ENCODE results near the gene DAP3. TPM values are rescaled to one million over a fixed set of nuclear protein-coding genes. Genes with fewer than 3 reads are reported as not detected.
"Not testable (repeated sequence)": the region's sequence is repeated elsewhere in the genome, so short reads cannot be mapped to it uniquely, and the experiment has no call there.

Gene DAP3
- total and polyA plus RNA-seq, 2 of the 8 experiments (the other 6 are each of a cell fraction or from before 2014, with no cell fraction given): 66.3 to 87.1 TPM

- H4K20me1 ChIP-seq (replicated peaks in 1 of 2; ENCODE audit: control insufficient read depth in 1 of 2, insufficient read depth in 2 of 2, low read length in 2 of 2); H3K23ac ChIP-seq (ENCODE audit: insufficient read length); H3K4me3 ChIP-seq (ENCODE audit: extremely low read depth in 1 of 4, insufficient read depth in 2 of 4, low read depth in 3 of 4, low read length in 4 of 4); H3K79me1 ChIP-seq (ENCODE audit: low read depth, low read length); H2BK12ac ChIP-seq (ENCODE audit: low read depth, low read length); H2BK120ac ChIP-seq (replicated peaks; ENCODE audit: low read depth, low read length); H3K18ac ChIP-seq (ENCODE audit: extremely low read depth, low read length); H3K4ac ChIP-seq (replicated peaks; ENCODE audit: insufficient read length, low read depth, low read length); H3K9me3 ChIP-seq (ENCODE audit: insufficient read depth in 2 of 2, low read depth in 1 of 2, low read length in 1 of 2); H4K91ac ChIP-seq (replicated peaks; ENCODE audit: insufficient read length, low read length); H3K4me1 ChIP-seq (replicated peaks in 1 of 4; ENCODE audit: control insufficient read depth in 3 of 4, insufficient read depth in 4 of 4, low read length in 3 of 4); H4K5ac ChIP-seq (ENCODE audit: insufficient read length, low read depth, low read length); POLR2A ChIA-PET (ENCODE audit: partially characterized antibody); H3K14ac ChIP-seq (ENCODE audit: insufficient read length); H3K23me2 ChIP-seq (ENCODE audit: low read depth, low read length); H3K79me2 ChIP-seq (ENCODE audit: control insufficient read depth in 1 of 2, insufficient read depth in 2 of 2, low read length in 2 of 2); H4K8ac ChIP-seq (ENCODE audit: extremely low read depth, insufficient read depth, low read length); H2AK5ac ChIP-seq (ENCODE audit: low read depth, low read length); H3K9ac ChIP-seq (replicated peaks in 1 of 4; ENCODE audit: extremely low read depth in 1 of 4, low read depth in 3 of 4, low read length in 3 of 4); FAIRE-seq; H2BK5ac ChIP-seq (ENCODE audit: low read depth, low read length); H2AFZ ChIP-seq (ENCODE audit: low read length); H3K27ac ChIP-seq (ENCODE audit: low read depth, low read length); H3K27me3 ChIP-seq (replicated peaks in 1 of 4; ENCODE audit: control insufficient read depth in 3 of 4, extremely low read depth in 1 of 4, insufficient read depth in 3 of 4, low read length in 3 of 4); DNase-seq (ENCODE audit: low read depth in 1 of 2, low spot score in 2 of 2); H3K56ac ChIP-seq (replicated peaks; ENCODE audit: insufficient read length, low read depth, low read length); H2BK15ac ChIP-seq (ENCODE audit: low read length); H3K4me2 ChIP-seq (ENCODE audit: insufficient read depth in 1 of 2, low read depth in 2 of 2, low read length in 2 of 2); H2BK20ac ChIP-seq (ENCODE audit: low read length): not testable (repeated sequence)
- H3K36me3 ChIP-seq (ENCODE audit: control insufficient read depth in 2 of 4, insufficient read depth in 4 of 4, low read length in 3 of 4): peaks cover 0 to 16% (median 5%) of the 10 kb centered on the region in 4 experiments; a peak in 2 of 8 replicates
- WGBS, 2 experiments (ENCODE audit: extremely low coverage in 1 of 2, insufficient coverage in 1 of 2, insufficient read length in 1 of 2, insufficient replicate concordance in 2 of 2, low coverage in 1 of 2, low lambda C conversion rate in 2 of 2, missing lambda C conversion rate in 1 of 2): 94% methylated on average over 4 of the region's 6 CpGs; no CpG with 5 or more reads in 1 of the 2 experiments
- CTCF ChIA-PET (ENCODE audit: partially characterized antibody): interaction anchor here (0.6 to 1.3 kb wide), 3 partner anchors 11 to 253 kb away, joined by 3 to 4 read pairs (median 3); no protein-coding TSS in a partner anchor
Observed at GRCh38 chr1:155718524-155719115, 29.7 kb downstream of the DAP3 start.
